ENCODE data around the gene RNF144A.

DNA sequence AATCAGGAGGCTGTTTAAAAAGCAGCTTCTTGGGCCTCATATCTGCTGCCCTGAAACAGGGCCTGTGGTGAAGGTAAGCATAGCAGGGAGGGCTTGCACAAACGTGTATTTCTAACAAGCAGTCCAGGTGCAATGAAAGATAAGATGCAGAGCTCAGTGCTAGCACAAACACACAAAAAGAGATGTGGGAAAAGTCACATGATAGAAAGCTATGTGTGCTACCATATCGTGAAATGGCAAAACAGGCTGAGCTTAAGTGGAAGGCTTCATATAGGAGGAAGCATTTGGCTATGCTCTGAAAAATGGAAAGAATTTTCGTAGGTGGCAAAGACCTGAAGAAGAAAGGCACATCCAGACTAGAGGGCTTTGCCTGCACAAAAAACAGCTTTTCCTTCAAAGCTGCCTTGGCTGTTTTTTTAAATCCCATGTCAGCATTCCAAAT is 29.4 kb upstream of the RNF144A start:
- TF ChIP-seq, protein P1, sequence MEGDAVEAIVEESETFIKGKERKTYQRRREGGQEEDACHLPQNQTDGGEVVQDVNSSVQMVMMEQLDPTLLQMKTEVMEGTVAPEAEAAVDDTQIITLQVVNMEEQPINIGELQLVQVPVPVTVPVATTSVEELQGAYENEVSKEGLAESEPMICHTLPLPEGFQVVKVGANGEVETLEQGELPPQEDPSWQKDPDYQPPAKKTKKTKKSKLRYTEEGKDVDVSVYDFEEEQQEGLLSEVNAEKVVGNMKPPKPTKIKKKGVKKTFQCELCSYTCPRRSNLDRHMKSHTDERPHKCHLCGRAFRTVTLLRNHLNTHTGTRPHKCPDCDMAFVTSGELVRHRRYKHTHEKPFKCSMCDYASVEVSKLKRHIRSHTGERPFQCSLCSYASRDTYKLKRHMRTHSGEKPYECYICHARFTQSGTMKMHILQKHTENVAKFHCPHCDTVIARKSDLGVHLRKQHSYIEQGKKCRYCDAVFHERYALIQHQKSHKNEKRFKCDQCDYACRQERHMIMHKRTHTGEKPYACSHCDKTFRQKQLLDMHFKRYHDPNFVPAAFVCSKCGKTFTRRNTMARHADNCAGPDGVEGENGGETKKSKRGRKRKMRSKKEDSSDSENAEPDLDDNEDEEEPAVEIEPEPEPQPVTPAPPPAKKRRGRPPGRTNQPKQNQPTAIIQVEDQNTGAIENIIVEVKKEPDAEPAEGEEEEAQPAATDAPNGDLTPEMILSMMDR (conservative IDR thresholded peaks at IDR 0.05; ENCODE audit: low read depth in 2 of 2): no peak
- TF ChIP-seq REST (IDR thresholded peaks at IDR 0.05; ENCODE audit: unreplicated experiment) (no peak), POLR2AphosphoS5 (IDR thresholded peaks at IDR 0.05; ENCODE audit: low read depth) (no peak), EZH2phosphoT487 (IDR thresholded peaks at IDR 0.05; ENCODE audit: unreplicated experiment) (no peak), JUNB (IDR thresholded peaks at IDR 0.05; ENCODE audit: unreplicated experiment) (no peak), EZH2 (IDR thresholded peaks at IDR 0.05; ENCODE audit: low read depth, unreplicated experiment) (no peak), ZNF114 (CRISPR knock-in tag; IDR thresholded peaks at IDR 0.05) (no peak), CREB1 (CRISPR knock-in tag; IDR thresholded peaks at IDR 0.05; ENCODE audit: low read depth) (no peak), ZNF331 (CRISPR knock-in tag; IDR thresholded peaks at IDR 0.05; ENCODE audit: low read depth) (no peak)
